Neural cell (in vitro differentiated cells): ENCODE results near the gene ALPI. TPM values are rescaled to one million over a fixed set of nuclear protein-coding genes. Genes with fewer than 3 reads are reported as not detected.
A peak's percentile ranks its signal among the peaks of the same experiment; 100 is the strongest.

Source experiments
- H2AFZ ChIP-seq: fragments of 200-600, 300-800 bp; sonication (generic), shearing (Covaris generic); 2 replicates; pipeline ENCODE4 v1.6.0; 2014; ENCODE audit warnings: low read depth, mild to moderate bottlenecking, antibody characterized with exemption, low read length, moderate library complexity
- H3F3A ChIP-seq: fragments of 200-600 bp; shearing (Covaris generic); 2 replicates; pipeline ENCODE4 v1.6.1; 2016; ENCODE audit warnings: mild to moderate bottlenecking, moderate library complexity, mixed read lengths, antibody characterized with exemption, low read length; ENCODE audit not compliant: insufficient read depth, poor library complexity, severe bottlenecking
- H3K27ac ChIP-seq: fragments of 200-600, 300-800 bp; sonication (generic), shearing (Covaris generic); 2 replicates; pipeline ENCODE4 v1.5.1; 2014; ENCODE audit warnings: mild to moderate bottlenecking, low read length, moderate library complexity
- H3K27me3 ChIP-seq: fragments of 300-800, 200-600 bp; sonication (generic), shearing (Covaris generic); 2 replicates; pipeline ENCODE4 v1.6.0; 2014; ENCODE audit warnings: mild to moderate bottlenecking, low read depth, low read length, moderate library complexity; ENCODE audit not compliant: insufficient read depth
- H3K36me3 ChIP-seq: fragments of 300-800, 200-600 bp; sonication (generic), shearing (Covaris generic); 2 replicates; pipeline ENCODE4 v1.5.1; 2014; ENCODE audit warnings: mild to moderate bottlenecking, antibody characterized with exemption, low read length, moderate library complexity; ENCODE audit not compliant: insufficient read depth
- H3K4me2 ChIP-seq: fragments of 300-800, 200-600 bp; sonication (generic), shearing (Covaris generic); 2 replicates; pipeline ENCODE4 v1.6.0; 2014; ENCODE audit warnings: mild to moderate bottlenecking, low read length
- H3K4me3 ChIP-seq: fragments of 300-800, 200-600 bp; sonication (generic), shearing (Covaris generic); 2 replicates; pipeline ENCODE4 v1.5.1; 2014; ENCODE audit warnings: mild to moderate bottlenecking, low read length, moderate library complexity
- H3K79me2 ChIP-seq: fragments of 200-600 bp; shearing (Covaris generic); replicated peaks from 2 replicates; pipeline ENCODE4 v1.6.0; 2014; ENCODE audit warnings: mild to moderate bottlenecking, low read length, moderate library complexity; ENCODE audit not compliant: insufficient read depth
- H3K9ac ChIP-seq: fragments of 300-800, 200-600 bp; sonication (generic), shearing (Covaris generic); 2 replicates; pipeline ENCODE4 v1.6.1; 2016; ENCODE audit warnings: mild to moderate bottlenecking, low read length, mixed read lengths
- H3K9me2 ChIP-seq: fragments of 200-600 bp; shearing (Covaris generic); 2 replicates; pipeline ENCODE4 v1.6.1; 2016; ENCODE audit warnings: mild to moderate bottlenecking, low read length, mixed read lengths; ENCODE audit not compliant: insufficient read depth
- H3K9me3 ChIP-seq: fragments of 200-600, 300-800 bp; sonication (generic), shearing (Covaris generic); 2 replicates; pipeline ENCODE4 v1.6.1; 2016; ENCODE audit warnings: mild to moderate bottlenecking, mixed run types, low read length, moderate library complexity, mixed read lengths
- H4K20me1 ChIP-seq: fragments of 200-600 bp; shearing (Covaris generic); 2 replicates; pipeline ENCODE4 v1.6.1; 2016; ENCODE audit warnings: mild to moderate bottlenecking, mixed run types; ENCODE audit not compliant: insufficient read depth
- EP300 ChIP-seq: fragments of 450-650 bp; conservative IDR thresholded peaks from 2 replicates; pipeline ENCODE4 v1.6.1; 2014; ENCODE audit warnings: antibody characterized with exemption, mild to moderate bottlenecking, moderate library complexity; ENCODE audit not compliant: poor library complexity, severe bottlenecking
- POLR2AphosphoS5 ChIP-seq: IDR thresholded peaks from 2 replicates; pipeline ENCODE4 v1.6.1; 2012
- RAD21 ChIP-seq: fragments of 450-650 bp; conservative IDR thresholded peaks from 2 replicates; pipeline ENCODE4 v1.6.1; 2014; ENCODE audit warnings: antibody characterized with exemption, mild to moderate bottlenecking, moderate library complexity
- SMC3 ChIP-seq: fragments of 450-650 bp; conservative IDR thresholded peaks from 2 replicates; pipeline ENCODE4 v1.6.1; 2014; ENCODE audit warnings: antibody characterized with exemption, mild to moderate bottlenecking, moderate library complexity; ENCODE audit not compliant: poor library complexity
- TAF1 ChIP-seq: IDR thresholded peaks from 2 replicates; pipeline ENCODE4 v1.6.1; 2012; ENCODE audit warnings: low read depth
- polyA plus RNA-seq: library from polyadenylated mRNA; depleted of rRNA; stranded (reverse); fragments of >200 nt; gene quantifications from 2 replicates; pipeline ENCODE4 v1.2.3, GENCODE V29; 2014
- TF ChIP-seq, protein P1 (sequence below): IDR thresholded peaks from 2 replicates; pipeline ENCODE4 v1.6.1; 2012; ENCODE audit warnings: borderline replicate concordance

Gene ALPI
- polyA plus RNA-seq, 1 donor from 2014 or later, result not detected

DNA sequence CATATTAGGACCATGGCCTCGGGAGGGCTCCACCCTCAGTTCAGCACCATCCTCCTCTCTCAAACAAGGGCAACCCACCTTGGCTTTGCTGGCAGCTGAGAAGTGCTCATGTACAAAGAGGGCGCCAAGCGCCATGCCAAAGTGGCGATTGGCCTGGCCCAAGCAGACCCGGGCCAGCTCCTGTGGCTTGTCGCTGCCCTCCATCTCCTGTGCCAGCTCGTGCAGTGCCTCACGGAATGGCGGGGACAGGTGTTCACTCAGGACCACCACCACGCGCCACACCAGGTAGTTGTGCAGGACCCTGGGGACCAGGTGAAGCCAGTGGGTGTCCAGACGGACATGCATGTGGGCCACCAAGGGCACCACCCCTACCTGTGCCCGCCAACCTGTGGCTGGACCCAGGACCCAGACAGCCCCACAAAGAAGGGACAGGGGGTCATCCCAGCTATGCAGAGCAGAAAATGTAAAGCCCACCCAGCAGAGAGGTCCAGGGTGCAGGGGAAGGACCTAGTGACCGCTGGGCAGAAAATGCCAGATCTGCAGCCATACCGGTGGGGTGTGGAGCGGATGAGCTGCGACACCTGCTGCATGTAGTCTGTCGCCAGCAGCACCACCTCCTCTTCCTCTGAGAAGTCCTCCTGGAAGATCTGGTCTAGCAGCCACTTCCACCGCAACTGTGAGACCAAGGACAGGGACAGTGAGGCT lies 28.1 kb downstream of the ALPI start:
- Histone ChIP-seq H4K20me1 (no peaks in the 10 kb centered on the region), H3K36me3 (no peaks in the 10 kb centered on the region), H3K9me2 (no peaks in the 10 kb centered on the region), H3K4me2 (no peak overlapping the region), H3K79me2 (no peaks in the 10 kb centered on the region), H3K9me3 (no peaks in the 10 kb centered on the region), H3K9ac (no peak overlapping the region), H2AFZ (no peak overlapping the region), H3K27ac (no peak overlapping the region), H3F3A (no peaks in the 10 kb centered on the region), H3K4me3 (no peak overlapping the region), H3K27me3 (peaks cover 45% of the 10 kb centered on the region)
- no peak for TF ChIP-seq TAF1
- TF ChIP-seq EP300, result no peak
- TF ChIP-seq SMC3, result no peak
- no peak for TF ChIP-seq RAD21

GRCh38 chr2:232484628-232485347 lies 28.8 kb downstream of the ALPI start:
- H3K4me2 ChIP-seq, result no peak overlapping the region
- no peaks in the 10 kb centered on the region for H3K9me2 ChIP-seq
- no peaks in the 10 kb centered on the region for H3K36me3 ChIP-seq
- H3F3A ChIP-seq, result no peaks in the 10 kb centered on the region
- H3K9ac ChIP-seq, result peak overlapping the region; percentile 62
- no peaks in the 10 kb centered on the region for H3K79me2 ChIP-seq
- peak overlapping the region; percentile 64 for H3K4me3 ChIP-seq
- no peak for TF ChIP-seq POLR2AphosphoS5
- TF ChIP-seq, protein P1, sequence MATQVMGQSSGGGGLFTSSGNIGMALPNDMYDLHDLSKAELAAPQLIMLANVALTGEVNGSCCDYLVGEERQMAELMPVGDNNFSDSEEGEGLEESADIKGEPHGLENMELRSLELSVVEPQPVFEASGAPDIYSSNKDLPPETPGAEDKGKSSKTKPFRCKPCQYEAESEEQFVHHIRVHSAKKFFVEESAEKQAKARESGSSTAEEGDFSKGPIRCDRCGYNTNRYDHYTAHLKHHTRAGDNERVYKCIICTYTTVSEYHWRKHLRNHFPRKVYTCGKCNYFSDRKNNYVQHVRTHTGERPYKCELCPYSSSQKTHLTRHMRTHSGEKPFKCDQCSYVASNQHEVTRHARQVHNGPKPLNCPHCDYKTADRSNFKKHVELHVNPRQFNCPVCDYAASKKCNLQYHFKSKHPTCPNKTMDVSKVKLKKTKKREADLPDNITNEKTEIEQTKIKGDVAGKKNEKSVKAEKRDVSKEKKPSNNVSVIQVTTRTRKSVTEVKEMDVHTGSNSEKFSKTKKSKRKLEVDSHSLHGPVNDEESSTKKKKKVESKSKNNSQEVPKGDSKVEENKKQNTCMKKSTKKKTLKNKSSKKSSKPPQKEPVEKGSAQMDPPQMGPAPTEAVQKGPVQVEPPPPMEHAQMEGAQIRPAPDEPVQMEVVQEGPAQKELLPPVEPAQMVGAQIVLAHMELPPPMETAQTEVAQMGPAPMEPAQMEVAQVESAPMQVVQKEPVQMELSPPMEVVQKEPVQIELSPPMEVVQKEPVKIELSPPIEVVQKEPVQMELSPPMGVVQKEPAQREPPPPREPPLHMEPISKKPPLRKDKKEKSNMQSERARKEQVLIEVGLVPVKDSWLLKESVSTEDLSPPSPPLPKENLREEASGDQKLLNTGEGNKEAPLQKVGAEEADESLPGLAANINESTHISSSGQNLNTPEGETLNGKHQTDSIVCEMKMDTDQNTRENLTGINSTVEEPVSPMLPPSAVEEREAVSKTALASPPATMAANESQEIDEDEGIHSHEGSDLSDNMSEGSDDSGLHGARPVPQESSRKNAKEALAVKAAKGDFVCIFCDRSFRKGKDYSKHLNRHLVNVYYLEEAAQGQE, result no peak
- H2AFZ ChIP-seq, result no peak overlapping the region
- H3K27ac ChIP-seq, result peak overlapping the region; percentile 48
- no peaks in the 10 kb centered on the region for H3K9me3 ChIP-seq
- no peaks in the 10 kb centered on the region for H4K20me1 ChIP-seq
- peaks cover 45% of the 10 kb centered on the region for H3K27me3 ChIP-seq

GRCh38 chr2:232485348-232485756 lies 29.4 kb downstream of the ALPI start:
- peak overlapping the region; percentile 48 for H3K27ac ChIP-seq
- H3K9me2 ChIP-seq, result no peaks in the 10 kb centered on the region
- H4K20me1 ChIP-seq, result no peaks in the 10 kb centered on the region
- H3K36me3 ChIP-seq, result no peaks in the 10 kb centered on the region
- no peaks in the 10 kb centered on the region for H3F3A ChIP-seq
- peaks cover 45% of the 10 kb centered on the region for H3K27me3 ChIP-seq
- no peaks in the 10 kb centered on the region for H3K9me3 ChIP-seq
- H3K4me3 ChIP-seq, result peak overlapping the region; percentile 64
- peak overlapping the region; percentile 62 for H3K9ac ChIP-seq
- no peak overlapping the region for H2AFZ ChIP-seq
- no peak overlapping the region for H3K4me2 ChIP-seq
- H3K79me2 ChIP-seq, result no peaks in the 10 kb centered on the region
- peak; percentile 70 for TF ChIP-seq POLR2AphosphoS5
- TF ChIP-seq SMC3, result peak; percentile 9
- no peak for TF ChIP-seq RAD21
